K562 (cell line): ENCODE results near the gene KLHL28. TPM values are rescaled to one million over a fixed set of nuclear protein-coding genes. Genes with fewer than 3 reads are reported as not detected.

Experiments used
- ARID1B ChIP-seq: fragments of 450-650 bp; IDR thresholded peaks from 2 replicates; pipeline ENCODE4 v1.6.1; 2016; ENCODE audit warnings: antibody characterized with exemption, mild to moderate bottlenecking, inconsistent platforms
- CC2D1A ChIP-seq: fragments of 450-650 bp; IDR thresholded peaks from 2 replicates; pipeline ENCODE4 v1.6.1; 2017; ENCODE audit warnings: mild to moderate bottlenecking
- DPF2 ChIP-seq: fragments of 450-650 bp; IDR thresholded peaks from 2 replicates; pipeline ENCODE4 v1.6.1; 2016
- EP400 ChIP-seq: fragments of 450-650 bp; IDR thresholded peaks from 2 replicates; pipeline ENCODE4 v1.6.1; 2017; ENCODE audit warnings: antibody characterized with exemption, mild to moderate bottlenecking, moderate library complexity
- NBN ChIP-seq: fragments of 450-650 bp; IDR thresholded peaks from 2 replicates; pipeline ENCODE4 v1.6.1; 2016; ENCODE audit warnings: low read depth, mild to moderate bottlenecking
- RFX1 ChIP-seq: fragments of 450-650 bp; IDR thresholded peaks from 2 replicates; pipeline ENCODE4 v1.6.1; 2016; ENCODE audit warnings: mild to moderate bottlenecking, moderate library complexity
- RUNX1 ChIP-seq: sonication (generic); IDR thresholded peaks from 2 replicates; pipeline ENCODE4 v1.6.1; 2016; ENCODE audit warnings: antibody characterized with exemption, low read depth
- SMARCA4 ChIP-seq: fragments of 450-650 bp; IDR thresholded peaks from 2 replicates; pipeline ENCODE4 v1.6.1; 2016
- SMARCE1 ChIP-seq: fragments of 450-650 bp; IDR thresholded peaks from 2 replicates; pipeline ENCODE4 v1.7.1; 2016; ENCODE audit warnings: mild to moderate bottlenecking
- SPI1 ChIP-seq: IDR thresholded peaks from 2 replicates; pipeline ENCODE4 v1.6.1; 2011; ENCODE audit warnings: low read depth, low read length, control low read depth, borderline replicate concordance
- SRF ChIP-seq, 2 experiments: fragments of 250-450, 450-650 bp in 1 of 2; sonication (Bioruptor Pico) in 1 of 2; sonication (generic) in 1 of 2; formaldehyde crosslinking; IDR thresholded peaks; 2 replicates each; pipeline versions ENCODE4 v1.5.0 to v1.5.1; 2020 to 2022; ENCODE audit warnings: mild to moderate bottlenecking in 1 of 2, missing genetic modification reagents in 1 of 2
- TRIM25 ChIP-seq: fragments of 450-650 bp; IDR thresholded peaks from 2 replicates; pipeline ENCODE4 v1.7.0; 2016; ENCODE audit warnings: borderline replicate concordance
- ZFP1 ChIP-seq: fragments of 450-650 bp; formaldehyde crosslinking; IDR thresholded peaks from 2 replicates; pipeline ENCODE4 v1.4.0; 2020; ENCODE audit warnings: mild to moderate bottlenecking, mixed read lengths
- ZNF436 ChIP-seq: fragments of 250-450, 450-650 bp; sonication (Bioruptor Pico); formaldehyde crosslinking; IDR thresholded peaks from 2 replicates; pipeline ENCODE4 v1.7.0; 2020; ENCODE audit warnings: mild to moderate bottlenecking
- ZNF75A ChIP-seq: fragments of 450-650 bp; formaldehyde crosslinking; IDR thresholded peaks from 2 replicates; pipeline ENCODE4 v1.4.0; 2020; ENCODE audit warnings: mild to moderate bottlenecking
- ZNF830 ChIP-seq: fragments of 250-450 bp; sonication (Bioruptor Pico); IDR thresholded peaks from 2 replicates; pipeline ENCODE4 v1.5.0; 2021; ENCODE audit warnings: mild to moderate bottlenecking
- polyA plus RNA-seq, 8 experiments: library from polyadenylated mRNA; depleted of rRNA in 4 of 8; stranded (reverse) in 5 of 8; unstranded in 3 of 8; fragments of >200 nt; fragmentation: Nextera tagmentation in 2 of 8; fragmentation: Illumina TruSeq in 1 of 8; extraction: Ambion mirVana in 2 of 8; extraction: Trizol in 1 of 8; gene quantifications; 2 replicates each; pipeline versions ENCODE4 v1.2.1 to v1.2.3, GENCODE V29; 2011 to 2014; ENCODE audit warnings: inconsistent platforms in 1 of 8, missing spikeins in 1 of 8
- total RNA-seq, 7 experiments: library from RNA; depleted of rRNA in 6 of 7; stranded (reverse); fragments of >200 nt in 6 of 7; fragmentation: Illumina TruSeq in 2 of 7; extraction: Trizol in 2 of 7; gene quantifications; 2 replicates each; pipeline versions ENCODE4 v1.2.1 to v1.2.3, GENCODE V29; 2011 to 2021; ENCODE audit warnings: low replicate concordance in 1 of 7
- TF ChIP-seq, protein P1 (sequence below): sonication (generic); formaldehyde crosslinking; IDR thresholded peaks from 2 replicates; pipeline ENCODE4 v1.8.0; 2022; ENCODE audit warnings: mild to moderate bottlenecking, missing genetic modification reagents
- TF ChIP-seq, protein P2 (sequence below): sonication (generic); formaldehyde crosslinking; IDR thresholded peaks from 2 replicates; pipeline ENCODE4 v1.8.0; 2022; ENCODE audit warnings: mild to moderate bottlenecking, missing genetic modification reagents

Gene KLHL28
- total and polyA plus RNA-seq, 9 of the 15 experiments (the other 6 are each of a cell fraction or from before 2014, with no cell fraction given) = 1.1 to 7.5 (median 4.7) TPM

DNA sequence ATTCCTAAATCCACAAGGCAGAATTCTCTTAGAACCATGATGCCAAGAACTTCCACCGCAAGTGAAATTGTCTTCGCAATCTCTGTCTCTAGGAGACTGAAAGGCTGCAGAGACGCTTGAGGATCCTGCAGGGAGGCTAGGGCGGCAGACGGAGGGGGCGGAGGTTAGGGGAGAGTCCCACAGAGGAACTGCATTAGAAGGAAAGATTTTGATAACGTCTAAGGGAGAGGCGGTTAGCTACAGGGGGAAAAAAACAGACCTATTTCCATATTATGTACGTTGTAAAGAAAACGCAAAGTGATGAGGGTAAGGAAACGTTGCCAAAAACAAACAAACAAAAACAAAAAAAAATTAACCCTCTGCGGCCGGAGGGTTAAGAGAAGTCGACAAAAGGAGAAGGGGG, 595 bp downstream of the KLHL28 start (continued):
- no peak for TF ChIP-seq ZFP1 (CRISPR knock-in tag)
- no peak for TF ChIP-seq ZNF830 (CRISPR knock-in tag)
- TF ChIP-seq ZNF436 (CRISPR knock-in tag) = no peak
- peak; percentile 54; the same call in 1 of the 2 replicates for TF ChIP-seq DPF2
- TF ChIP-seq ZNF75A (CRISPR knock-in tag) = no peak
- peak; percentile 59; the same call in 1 of the 2 replicates for TF ChIP-seq SMARCE1
- TF ChIP-seq SPI1 = peak; percentile 62; the same call in 1 of the 2 replicates
- peak; percentile 52; the same call in 1 of the 2 replicates for TF ChIP-seq SMARCA4
- TF ChIP-seq RUNX1 = no peak
- TF ChIP-seq SRF (CRISPR knock-in tag; IDR thresholded peaks at IDR 0.05) = peak in 1 of 2 experiments; percentile 72; a peak in 1 of 4 replicates
- TF ChIP-seq CC2D1A = peak; percentile 47; the same call in 1 of the 2 replicates
- 0 out of 2 replicates have a peak, but pooled peaks have one; percentile 36 for TF ChIP-seq TRIM25
- TF ChIP-seq NBN = 0 out of 2 replicates have a peak, but pooled peaks have one; percentile 60
- TF ChIP-seq, protein P1, sequence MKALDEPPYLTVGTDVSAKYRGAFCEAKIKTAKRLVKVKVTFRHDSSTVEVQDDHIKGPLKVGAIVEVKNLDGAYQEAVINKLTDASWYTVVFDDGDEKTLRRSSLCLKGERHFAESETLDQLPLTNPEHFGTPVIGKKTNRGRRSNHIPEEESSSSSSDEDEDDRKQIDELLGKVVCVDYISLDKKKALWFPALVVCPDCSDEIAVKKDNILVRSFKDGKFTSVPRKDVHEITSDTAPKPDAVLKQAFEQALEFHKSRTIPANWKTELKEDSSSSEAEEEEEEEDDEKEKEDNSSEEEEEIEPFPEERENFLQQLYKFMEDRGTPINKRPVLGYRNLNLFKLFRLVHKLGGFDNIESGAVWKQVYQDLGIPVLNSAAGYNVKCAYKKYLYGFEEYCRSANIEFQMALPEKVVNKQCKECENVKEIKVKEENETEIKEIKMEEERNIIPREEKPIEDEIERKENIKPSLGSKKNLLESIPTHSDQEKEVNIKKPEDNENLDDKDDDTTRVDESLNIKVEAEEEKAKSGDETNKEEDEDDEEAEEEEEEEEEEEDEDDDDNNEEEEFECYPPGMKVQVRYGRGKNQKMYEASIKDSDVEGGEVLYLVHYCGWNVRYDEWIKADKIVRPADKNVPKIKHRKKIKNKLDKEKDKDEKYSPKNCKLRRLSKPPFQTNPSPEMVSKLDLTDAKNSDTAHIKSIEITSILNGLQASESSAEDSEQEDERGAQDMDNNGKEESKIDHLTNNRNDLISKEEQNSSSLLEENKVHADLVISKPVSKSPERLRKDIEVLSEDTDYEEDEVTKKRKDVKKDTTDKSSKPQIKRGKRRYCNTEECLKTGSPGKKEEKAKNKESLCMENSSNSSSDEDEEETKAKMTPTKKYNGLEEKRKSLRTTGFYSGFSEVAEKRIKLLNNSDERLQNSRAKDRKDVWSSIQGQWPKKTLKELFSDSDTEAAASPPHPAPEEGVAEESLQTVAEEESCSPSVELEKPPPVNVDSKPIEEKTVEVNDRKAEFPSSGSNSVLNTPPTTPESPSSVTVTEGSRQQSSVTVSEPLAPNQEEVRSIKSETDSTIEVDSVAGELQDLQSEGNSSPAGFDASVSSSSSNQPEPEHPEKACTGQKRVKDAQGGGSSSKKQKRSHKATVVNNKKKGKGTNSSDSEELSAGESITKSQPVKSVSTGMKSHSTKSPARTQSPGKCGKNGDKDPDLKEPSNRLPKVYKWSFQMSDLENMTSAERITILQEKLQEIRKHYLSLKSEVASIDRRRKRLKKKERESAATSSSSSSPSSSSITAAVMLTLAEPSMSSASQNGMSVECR (CRISPR knock-in tag) = no peak
- peak; percentile 36; the same call in 1 of the 2 replicates for TF ChIP-seq ARID1B
- peak; percentile 82 for TF ChIP-seq RFX1
- TF ChIP-seq EP400 = no peak
- TF ChIP-seq, protein P2, sequence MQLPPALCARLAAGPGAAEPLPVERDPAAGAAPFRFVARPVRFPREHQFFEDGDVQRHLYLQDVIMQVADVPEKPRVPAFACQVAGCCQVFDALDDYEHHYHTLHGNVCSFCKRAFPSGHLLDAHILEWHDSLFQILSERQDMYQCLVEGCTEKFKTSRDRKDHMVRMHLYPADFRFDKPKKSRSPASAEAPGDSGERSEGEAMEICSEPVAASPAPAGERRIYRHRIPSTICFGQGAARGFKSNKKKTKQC (CRISPR knock-in tag) = no peak
